Sigmoid colon (tissue), 4 donors: Measurements from ENCODE around the gene PITPNM2.

ENCODE experiments used
- POLR2A ChIP-seq, 2 donors: fragments of 450-650 bp; IDR thresholded peaks; one replicate each; pipeline ENCODE4 v1.6.1; 2016; ENCODE audit warnings: antibody characterized with exemption in 2 of 2, mild to moderate bottlenecking in 2 of 2, moderate library complexity in 2 of 2
- POLR2AphosphoS5 ChIP-seq, 4 donors: sonication (generic); formaldehyde crosslinking; IDR thresholded peaks; one replicate each; pipeline ENCODE4 v1.6.1; 2017; ENCODE audit warnings: antibody characterized with exemption in 4 of 4
- TF ChIP-seq, protein P1 (sequence below), 4 experiments: fragments of 450-650 bp in 3 of 4; fragments of 200-600 bp in 1 of 4; IDR thresholded peaks; one replicate each; pipeline ENCODE4 v1.5.1; 2016 to 2019; ENCODE audit warnings: antibody characterized with exemption in 4 of 4, mild to moderate bottlenecking in 3 of 4, moderate library complexity in 2 of 4

DNA sequence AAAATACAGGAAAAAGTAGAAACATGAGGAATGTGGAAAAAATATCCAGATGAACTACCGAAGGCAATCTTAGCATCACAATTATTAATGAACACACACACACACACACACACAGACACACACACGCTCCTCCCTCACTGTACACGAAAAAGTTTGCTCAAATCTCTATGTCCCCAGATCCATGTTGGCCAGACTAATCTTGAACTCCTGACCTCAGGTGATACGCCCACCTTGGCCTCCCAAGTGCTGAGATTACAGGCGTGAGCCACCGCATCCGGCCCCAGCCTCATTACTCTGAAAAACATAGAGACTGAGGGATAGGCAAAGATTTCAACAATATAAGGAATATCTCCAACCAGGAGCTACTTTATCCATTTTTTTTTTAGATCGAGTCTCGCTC, 17.2 kb downstream of the PITPNM2 start:
- TF ChIP-seq, protein P1, sequence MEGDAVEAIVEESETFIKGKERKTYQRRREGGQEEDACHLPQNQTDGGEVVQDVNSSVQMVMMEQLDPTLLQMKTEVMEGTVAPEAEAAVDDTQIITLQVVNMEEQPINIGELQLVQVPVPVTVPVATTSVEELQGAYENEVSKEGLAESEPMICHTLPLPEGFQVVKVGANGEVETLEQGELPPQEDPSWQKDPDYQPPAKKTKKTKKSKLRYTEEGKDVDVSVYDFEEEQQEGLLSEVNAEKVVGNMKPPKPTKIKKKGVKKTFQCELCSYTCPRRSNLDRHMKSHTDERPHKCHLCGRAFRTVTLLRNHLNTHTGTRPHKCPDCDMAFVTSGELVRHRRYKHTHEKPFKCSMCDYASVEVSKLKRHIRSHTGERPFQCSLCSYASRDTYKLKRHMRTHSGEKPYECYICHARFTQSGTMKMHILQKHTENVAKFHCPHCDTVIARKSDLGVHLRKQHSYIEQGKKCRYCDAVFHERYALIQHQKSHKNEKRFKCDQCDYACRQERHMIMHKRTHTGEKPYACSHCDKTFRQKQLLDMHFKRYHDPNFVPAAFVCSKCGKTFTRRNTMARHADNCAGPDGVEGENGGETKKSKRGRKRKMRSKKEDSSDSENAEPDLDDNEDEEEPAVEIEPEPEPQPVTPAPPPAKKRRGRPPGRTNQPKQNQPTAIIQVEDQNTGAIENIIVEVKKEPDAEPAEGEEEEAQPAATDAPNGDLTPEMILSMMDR (IDR thresholded peaks at IDR 0.05), result no peak
- TF ChIP-seq POLR2AphosphoS5 (IDR thresholded peaks at IDR 0.05), result no peak
- TF ChIP-seq POLR2A (IDR thresholded peaks at IDR 0.05), result no peak
